ENCODE data around the gene SP3.

- TF ChIP-seq CTCF (optimal IDR thresholded peaks at IDR 0.05 in 1 of 3, IDR thresholded peaks at IDR 0.05 in 1 of 3, conservative IDR thresholded peaks at IDR 0.05 in 1 of 3; ENCODE audit: extremely low read depth in 1 of 3, insufficient read depth in 2 of 3, low read length in 3 of 3), result no peak
- TF ChIP-seq EZH2 (IDR thresholded peaks at IDR 0.05; ENCODE audit: low read length), result no peak
Observed at GRCh38 chr2:173972165-173972564, 7.0 kb upstream of the SP3 start.

All from keratinocyte (primary cell).